ENCODE data around the gene HOXD13. TPM values are rescaled to one million over a fixed set of nuclear protein-coding genes. Genes with fewer than 3 reads are reported as not detected.
A peak's percentile ranks its signal among the peaks of the same experiment; 100 is the strongest.

HOXD13 gene
- total and polyA plus RNA-seq, 2 of the 8 experiments (the other 6 are each of a cell fraction or from before 2014, with no cell fraction given), result not detected

DNA sequence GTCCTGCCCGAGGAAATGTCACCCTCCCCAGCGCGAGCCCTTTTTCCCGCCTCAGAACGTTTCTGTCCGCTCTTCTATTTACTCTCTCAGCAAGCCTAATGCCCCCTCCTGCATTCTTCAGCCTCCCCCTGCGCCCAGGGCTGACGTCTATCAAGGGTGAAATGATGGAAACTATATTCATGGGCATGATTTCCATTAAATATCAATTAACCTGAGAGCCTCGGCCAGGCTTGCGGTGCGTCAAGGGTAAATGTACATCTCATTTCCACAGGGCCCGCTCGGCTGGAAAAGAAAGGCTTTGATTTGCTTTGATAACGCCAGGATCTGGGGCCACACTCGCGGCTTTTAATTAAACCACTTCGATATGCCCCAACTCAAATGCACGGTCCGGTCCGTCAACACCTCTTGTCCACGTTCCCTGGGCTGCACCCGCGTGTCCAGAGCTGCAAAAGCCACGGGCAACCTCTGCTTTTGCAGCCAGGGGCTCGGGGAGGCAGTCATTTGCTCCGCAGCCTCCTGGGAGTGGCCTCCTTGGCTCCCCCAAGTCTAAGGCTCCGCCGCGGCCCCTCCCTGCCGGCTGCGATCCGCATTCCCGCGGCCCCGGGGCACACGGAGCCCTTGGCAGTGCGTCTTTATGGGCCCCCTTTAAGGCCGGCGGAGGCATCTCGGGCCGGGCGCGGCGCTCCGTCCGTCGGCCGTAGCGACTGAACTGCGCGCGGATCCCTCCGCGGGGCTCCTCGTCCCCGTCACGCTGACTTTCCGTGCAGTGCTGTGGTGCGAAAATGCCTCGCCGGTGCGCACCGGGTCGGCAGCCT, 36.7 kb downstream of the HOXD13 start, which contains the start of gene HOXD8 (continued):
- TF ChIP-seq ATF3 (IDR thresholded peaks at IDR 0.05; ENCODE audit: insufficient read depth, low read depth, low read length) (no peak), PHF8 (conservative IDR thresholded peaks at IDR 0.05; ENCODE audit: low read depth, low read length) (no peak), RXRA (IDR thresholded peaks at IDR 0.05; ENCODE audit: insufficient read depth, low read depth, low read length) (no peak), EGR1 (IDR thresholded peaks at IDR 0.05; ENCODE audit: borderline replicate concordance, low read depth, low read length) (0 out of 2 replicates have a peak, but pooled peaks have one; percentile 28), ASH2L (IDR thresholded peaks at IDR 0.05; ENCODE audit: low read length) (no peak), CHD1 (IDR thresholded peaks at IDR 0.05; ENCODE audit: low read depth, low read length) (no peak), TBP (IDR thresholded peaks at IDR 0.05; ENCODE audit: low read depth, low read length) (no peak), SP2 (IDR thresholded peaks at IDR 0.05; ENCODE audit: low read length) (no peak), SIN3A (conservative IDR thresholded peaks at IDR 0.05 in 1 of 2, IDR thresholded peaks at IDR 0.05 in 1 of 2; ENCODE audit: low read depth in 1 of 2, low read length in 2 of 2) (no peak), POLR2AphosphoS5 (IDR thresholded peaks at IDR 0.05; ENCODE audit: low read depth, low read length) (no peak), KDM5A (IDR thresholded peaks at IDR 0.05; ENCODE audit: low read length) (no peak), CEBPB (IDR thresholded peaks at IDR 0.05; ENCODE audit: low read depth, low read length) (no peak), CREB1 (IDR thresholded peaks at IDR 0.05) (peak; percentile 50), BACH1 (IDR thresholded peaks at IDR 0.05; ENCODE audit: low read length) (peak; percentile 33; the same call in 1 of the 2 replicates), SUZ12 (IDR thresholded peaks at IDR 0.05; ENCODE audit: low read length) (peak; percentile 92), EP300 (IDR thresholded peaks at IDR 0.05; ENCODE audit: borderline replicate concordance in 1 of 2, low read depth in 2 of 2, low read length in 2 of 2) (no peak)
- TF ChIP-seq, protein P1, sequence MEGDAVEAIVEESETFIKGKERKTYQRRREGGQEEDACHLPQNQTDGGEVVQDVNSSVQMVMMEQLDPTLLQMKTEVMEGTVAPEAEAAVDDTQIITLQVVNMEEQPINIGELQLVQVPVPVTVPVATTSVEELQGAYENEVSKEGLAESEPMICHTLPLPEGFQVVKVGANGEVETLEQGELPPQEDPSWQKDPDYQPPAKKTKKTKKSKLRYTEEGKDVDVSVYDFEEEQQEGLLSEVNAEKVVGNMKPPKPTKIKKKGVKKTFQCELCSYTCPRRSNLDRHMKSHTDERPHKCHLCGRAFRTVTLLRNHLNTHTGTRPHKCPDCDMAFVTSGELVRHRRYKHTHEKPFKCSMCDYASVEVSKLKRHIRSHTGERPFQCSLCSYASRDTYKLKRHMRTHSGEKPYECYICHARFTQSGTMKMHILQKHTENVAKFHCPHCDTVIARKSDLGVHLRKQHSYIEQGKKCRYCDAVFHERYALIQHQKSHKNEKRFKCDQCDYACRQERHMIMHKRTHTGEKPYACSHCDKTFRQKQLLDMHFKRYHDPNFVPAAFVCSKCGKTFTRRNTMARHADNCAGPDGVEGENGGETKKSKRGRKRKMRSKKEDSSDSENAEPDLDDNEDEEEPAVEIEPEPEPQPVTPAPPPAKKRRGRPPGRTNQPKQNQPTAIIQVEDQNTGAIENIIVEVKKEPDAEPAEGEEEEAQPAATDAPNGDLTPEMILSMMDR (IDR thresholded peaks at IDR 0.05; ENCODE audit: control extremely low read depth in 1 of 3, insufficient read depth in 1 of 3, low read depth in 1 of 3, low read length in 3 of 3), result no peak

All from H1 (cell line).